Left lobe of liver (tissue), 2 donors: ENCODE data around the gene ABTB2. TPM values are rescaled to one million over a fixed set of nuclear protein-coding genes. Genes with fewer than 3 reads are reported as not detected.

Experiments used
- ATAC-seq: fragments of 200-7000 bp; cut with Tn5 transposase; one replicate; pipeline ENCODE4 v1.9.1; 2020; ENCODE audit warnings: mild to moderate bottlenecking, moderate library complexity
- DNase-seq: peaks from one replicate; pipeline ENCODE4 v3.0.0-alpha.2; 2020; ENCODE audit warnings: low spot score
- total RNA-seq: library from RNA; stranded (reverse); gene quantifications from one replicate; pipeline ENCODE4 v1.2.1, GENCODE V29; 2021
- donor health status: DM: no; HTN: no; CAD: no; lungs with moderate emphysema.
- donor health status: DM: no; HTN: yes; CAD: no.

ABTB2 gene
- total RNA-seq, 1 donor from 2014 or later: 11.4 TPM

DNA sequence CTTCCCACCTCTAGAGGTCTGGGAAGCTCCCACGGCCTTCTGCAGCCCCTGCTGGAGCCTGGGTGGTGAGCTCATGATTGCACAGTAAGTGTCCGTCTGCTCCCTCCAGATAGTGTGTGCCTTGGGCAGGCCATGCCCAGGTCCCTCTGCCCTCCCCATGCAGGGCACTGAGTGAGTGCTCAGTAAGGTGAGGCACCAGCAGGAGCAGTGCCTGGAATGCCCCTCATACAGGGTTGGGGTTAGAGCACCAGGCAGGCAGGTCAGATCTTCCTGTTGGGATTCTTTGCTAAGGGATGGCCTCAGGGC, 202.1 kb downstream of the ABTB2 start:
- no peak for ATAC-seq

DNA sequence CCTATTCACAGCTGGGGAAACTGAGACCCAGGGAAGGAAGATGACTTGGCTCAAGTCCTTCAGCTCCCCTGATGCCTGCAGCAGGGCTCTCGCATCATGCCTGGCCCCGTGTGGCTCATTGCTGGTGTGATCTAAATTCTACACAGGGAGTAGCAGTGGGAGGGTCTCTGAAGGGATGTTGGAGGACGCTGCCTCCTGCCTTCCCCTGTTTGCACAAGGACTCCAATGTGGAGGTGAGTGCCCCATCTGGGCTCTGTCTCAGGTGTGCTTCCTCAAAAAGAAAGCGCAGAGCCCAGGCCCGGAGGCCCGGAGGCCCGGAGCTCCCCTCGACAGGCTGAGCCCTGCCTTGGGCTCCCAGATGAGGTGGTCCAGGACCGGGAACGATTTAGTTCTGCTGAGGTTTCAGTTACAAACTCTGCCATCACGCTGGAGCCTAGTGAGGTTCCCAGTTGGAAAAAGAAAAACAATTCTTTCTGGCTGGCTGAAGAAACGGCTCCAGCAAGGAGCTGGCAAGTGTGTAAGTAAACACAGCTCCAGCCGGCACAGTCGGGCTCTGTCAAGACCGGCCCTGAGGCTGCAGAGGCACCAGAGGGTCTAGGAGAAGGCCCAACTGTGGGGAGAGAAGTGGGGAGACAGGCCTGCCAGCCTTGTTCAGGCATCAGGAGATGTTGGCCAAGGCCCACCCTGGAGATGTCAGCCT, 202.6 kb downstream of the ABTB2 start:
- no peak for DNase-seq
- ATAC-seq: no peak

More for the DNA sequence above, 202.1 kb downstream of the ABTB2 start:
- DNase-seq: no peak

DNA sequence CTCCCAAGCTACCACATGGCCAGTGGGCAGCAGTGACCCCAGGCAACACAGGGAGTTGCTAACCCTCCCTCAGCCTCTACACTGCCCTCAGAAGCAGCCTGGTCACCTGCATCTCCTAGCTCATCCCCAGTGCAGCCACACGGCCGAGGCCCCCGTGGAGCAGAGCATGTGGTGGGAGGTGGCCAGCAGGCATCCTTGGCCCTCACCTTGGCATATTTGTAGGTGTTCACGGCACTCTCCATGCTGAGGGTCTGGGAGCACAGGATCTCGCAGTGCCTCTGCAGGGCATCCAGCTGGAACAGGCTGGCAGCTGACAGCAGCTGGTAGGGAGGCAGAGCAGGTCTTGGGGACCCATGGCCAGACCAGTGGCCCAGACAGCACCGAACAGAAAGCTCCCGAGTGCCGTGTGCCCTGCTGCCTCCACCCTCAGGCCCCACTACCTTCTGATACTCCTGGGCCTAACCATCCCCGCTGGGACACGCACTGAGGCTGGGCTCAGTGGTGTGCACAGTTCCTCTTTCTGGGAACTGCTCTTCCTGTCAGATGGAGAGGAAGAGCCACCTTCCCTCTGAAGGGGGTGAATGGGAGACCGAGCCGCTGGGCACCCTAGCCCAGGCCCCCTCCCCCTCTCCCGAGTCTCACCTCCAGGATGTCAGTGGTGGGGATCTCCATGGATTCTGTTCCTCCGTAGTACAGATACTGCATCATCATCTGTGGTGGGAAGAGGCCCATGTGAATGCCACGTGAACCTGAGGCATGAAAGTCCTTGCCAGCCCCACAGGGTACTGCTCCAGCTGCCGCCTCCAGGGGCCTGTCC, 203.5 kb downstream of the ABTB2 start:
- ATAC-seq: no peak
- no peak for DNase-seq

DNA sequence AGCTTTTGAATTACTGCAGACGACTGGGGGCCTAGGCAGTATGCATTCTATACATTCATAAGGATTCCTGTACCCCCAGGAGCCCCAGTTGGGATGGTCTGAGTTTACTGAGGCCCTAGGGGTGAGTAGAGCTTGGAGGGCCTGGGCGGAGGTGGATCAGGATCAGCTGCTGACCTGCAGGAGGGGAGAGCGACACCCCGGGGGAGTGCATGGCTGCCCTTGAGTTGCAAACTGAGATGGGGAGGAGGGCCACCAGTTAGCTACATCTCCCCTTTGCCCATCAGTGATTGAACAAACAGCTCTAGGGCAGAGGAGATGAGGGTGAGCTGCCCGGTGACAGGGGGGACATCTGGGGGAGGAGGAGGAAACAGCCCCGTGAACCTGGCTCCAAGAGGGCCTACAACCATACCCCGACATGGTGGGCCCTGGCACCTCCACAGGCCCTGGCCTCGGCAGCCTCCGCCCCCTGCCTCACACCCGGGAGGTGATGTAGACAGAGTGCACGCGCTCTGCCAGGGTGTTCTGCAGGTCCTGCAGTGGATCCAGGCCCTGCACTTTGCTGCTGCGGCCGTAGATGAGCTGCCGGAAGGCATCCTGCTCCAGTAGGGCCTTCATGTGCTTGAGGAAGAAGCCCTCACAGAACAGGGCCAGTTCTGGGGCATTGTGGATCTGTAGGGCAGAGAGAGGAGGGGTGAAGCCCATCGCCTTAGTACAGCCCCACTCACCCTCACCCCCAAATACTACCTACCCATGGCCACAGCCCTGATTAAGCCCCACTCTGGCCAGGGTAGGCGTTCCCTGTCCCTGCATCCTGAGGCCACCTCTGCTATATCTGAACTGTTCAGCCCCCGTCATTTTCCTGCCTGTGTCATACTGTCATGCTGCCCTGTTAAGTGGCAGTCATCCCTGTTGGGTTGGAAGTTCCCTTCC, 205.6 kb downstream of the ABTB2 start:
- ATAC-seq (no peak), DNase-seq (no peak)

DNA sequence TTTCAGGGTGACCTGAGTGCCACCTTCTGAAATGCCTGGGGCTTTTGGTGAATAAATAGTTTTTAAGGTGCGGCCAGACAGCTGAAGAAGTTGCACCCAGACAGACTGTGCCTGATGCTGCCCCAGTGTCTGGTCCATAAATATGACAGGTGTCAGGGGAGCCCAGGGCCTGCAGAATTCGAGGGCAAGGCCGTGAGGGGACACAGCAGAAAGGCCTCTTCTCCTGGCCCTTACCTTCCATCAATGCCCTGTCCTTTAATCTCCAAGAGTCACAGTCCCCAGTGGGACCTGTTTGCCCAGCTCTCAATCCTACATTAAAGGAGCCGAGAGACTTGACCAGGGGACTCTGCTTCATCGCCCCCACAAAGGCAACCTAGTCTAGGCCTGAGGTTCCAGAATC, 206.6 kb downstream of the ABTB2 start:
- ATAC-seq (no peak), DNase-seq (no peak)

DNA sequence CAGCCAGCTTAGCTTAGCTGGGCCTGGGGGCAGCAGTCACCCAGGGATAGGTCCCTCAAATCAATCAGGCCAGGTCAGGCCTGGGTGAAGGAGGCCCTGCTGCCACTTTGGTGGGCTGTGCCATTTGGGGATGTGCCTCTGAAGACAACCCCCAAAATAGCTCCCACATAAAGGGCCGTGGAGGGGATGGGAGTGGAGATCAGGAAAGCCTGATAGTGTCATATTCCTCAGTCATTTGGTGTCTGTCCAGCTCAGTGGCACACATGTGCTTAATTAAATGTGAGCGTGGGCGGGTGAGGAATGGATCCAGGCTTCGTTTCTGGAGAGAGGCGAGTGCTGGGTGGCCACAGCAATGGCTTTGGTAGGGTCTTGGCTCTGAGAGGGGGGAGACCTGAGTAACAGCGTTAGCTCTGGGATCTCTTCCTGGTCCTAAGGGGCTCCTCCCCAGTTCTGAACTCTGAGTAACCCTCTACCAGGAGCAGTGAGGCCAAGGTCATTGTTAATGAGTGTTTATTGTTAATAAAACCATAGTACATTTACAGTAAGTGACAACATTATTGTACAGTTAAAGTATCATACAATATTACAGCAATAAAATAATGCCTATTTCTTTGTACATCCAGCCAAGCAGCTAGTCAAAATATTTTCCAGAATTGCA, 207.2 kb downstream of the ABTB2 start:
- DNase-seq: no peak
- no peak for ATAC-seq

DNA sequence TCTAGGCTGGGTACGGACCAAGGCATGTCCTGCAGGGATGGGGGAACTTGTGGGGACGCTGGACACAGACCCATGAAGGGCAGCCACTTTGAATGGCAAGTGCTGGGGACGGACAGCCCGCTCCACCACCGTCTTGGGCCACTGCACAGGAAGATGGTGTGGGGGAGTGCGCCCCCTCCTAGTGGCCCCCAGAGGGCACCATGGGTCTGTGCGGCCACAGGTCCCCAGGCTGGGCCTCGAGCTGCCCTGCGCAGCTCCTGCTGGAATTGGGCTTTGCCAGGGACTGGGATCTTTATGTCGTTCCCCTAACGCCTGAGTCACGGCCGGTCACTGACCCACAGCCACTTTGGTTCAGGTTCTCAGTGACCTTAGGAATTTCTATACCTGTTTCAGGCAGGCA, 208.0 kb downstream of the ABTB2 start:
- DNase-seq: peak; percentile 36
- ATAC-seq: peak; percentile 52

DNA sequence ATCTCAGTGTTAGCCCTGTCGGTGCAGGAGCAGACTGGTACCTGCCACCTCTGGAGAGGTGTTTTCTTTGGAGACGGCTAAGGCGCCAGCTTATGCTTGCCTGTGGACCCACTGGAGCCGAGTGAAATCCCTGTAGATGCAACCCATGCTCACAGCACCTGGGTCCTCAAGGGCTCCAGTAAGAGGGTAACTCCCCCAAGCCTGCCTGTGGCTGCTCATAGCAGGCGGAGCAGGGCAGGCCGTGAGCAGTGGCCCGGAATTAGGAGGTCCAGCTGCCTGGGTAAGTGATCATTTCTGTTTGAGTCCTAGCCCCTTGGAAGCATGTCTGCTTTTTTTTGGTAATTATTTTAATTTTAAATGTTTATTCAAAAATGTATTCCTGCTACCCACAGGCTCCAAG, 208.5 kb downstream of the ABTB2 start:
- ATAC-seq (no peak), DNase-seq (peak; percentile 34)

DNA sequence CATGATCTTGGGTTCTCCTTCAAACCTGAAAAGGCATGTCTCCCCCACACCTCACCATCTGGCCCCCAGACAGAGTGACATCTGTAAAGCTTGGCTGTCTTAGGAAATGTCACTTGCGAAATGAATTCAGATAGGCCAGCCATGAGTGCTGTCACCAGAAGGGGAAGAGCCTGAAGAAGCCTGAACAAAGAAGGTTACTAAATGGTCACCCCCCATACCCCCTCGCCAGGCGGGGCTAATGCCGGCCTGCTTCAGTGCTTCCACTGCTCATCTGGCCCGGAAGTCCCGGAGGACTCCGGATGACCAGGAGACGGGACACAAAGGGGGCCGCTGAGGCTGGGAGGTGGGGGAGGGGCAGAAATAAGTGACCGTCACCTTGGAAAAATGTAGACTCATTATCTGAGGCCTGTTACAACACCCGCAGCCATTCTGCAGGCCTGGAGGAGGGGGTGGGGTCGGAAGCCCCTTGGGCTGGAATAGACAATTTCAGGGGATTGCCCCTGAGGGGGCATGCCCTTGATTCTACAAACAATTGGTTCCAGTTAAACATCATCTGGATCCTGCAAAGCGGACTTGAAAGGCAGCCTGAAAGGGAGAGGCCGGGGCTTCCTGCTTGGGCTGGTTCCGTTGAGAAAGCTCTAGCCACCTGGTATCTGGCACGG, 209.2 kb downstream of the ABTB2 start:
- DNase-seq (peak; percentile 40), ATAC-seq (no peak)

DNA sequence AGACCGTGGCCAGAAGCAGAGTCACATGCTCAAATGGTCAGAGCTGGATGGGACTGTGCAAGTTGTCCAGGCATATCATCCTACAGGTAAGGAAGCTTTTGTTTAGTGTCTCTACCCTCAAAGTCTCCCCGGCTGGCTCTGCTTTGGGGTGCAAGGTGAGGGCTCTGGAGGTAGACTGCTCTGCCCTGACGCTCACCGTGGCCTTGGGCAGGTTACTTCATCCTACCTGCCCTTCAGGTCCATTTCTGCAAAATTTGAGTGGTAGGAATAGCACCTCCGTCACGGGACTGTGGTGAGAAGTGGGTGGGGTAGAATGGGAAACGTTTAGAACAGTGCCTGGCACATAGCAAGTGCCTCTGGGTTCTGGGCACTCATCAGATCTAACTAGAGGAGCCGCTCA, 210.2 kb downstream of the ABTB2 start:
- no peak for ATAC-seq
- no peak for DNase-seq

DNA sequence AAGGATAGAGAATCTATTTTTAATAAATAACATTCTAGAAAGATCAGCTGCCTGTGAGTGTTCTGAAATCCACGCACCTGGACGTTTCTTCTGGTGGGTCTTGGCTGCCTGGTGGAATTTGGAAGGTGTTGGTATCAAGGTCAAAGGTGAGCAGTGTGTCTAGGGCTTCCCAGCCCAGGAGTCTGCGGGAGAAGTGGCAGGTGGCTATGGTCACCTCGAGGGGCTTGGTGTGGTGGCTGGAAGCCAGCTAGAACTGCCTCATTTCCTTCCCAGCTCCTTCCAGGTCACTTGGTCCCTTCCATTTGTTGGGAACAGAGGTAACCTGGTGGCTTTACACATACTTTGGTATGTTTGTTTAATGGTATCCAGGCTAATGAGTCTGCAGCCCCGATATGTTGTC, 210.9 kb downstream of the ABTB2 start:
- no peak for DNase-seq
- no peak for ATAC-seq

DNA sequence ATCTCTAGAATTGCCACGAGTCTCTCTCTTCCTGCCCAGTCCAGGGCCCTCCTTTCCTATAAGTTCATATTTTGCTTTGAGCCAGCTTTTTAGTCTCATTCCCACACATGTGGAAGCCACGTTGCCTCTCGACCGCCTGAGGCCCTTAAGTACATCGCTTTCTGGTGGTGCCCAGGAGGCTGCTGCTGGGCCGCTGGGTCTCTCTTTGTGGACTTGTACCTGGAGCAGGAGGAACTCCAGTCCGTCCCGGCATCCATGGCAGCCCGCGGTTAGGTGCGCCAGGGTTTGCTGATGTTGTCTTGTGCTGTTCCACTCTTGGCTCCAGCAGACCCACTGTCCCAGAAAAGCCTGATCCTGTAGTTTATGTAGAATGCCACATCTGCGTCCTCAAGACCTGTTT, 211.4 kb downstream of the ABTB2 start:
- ATAC-seq: no peak
- DNase-seq: no peak

DNA sequence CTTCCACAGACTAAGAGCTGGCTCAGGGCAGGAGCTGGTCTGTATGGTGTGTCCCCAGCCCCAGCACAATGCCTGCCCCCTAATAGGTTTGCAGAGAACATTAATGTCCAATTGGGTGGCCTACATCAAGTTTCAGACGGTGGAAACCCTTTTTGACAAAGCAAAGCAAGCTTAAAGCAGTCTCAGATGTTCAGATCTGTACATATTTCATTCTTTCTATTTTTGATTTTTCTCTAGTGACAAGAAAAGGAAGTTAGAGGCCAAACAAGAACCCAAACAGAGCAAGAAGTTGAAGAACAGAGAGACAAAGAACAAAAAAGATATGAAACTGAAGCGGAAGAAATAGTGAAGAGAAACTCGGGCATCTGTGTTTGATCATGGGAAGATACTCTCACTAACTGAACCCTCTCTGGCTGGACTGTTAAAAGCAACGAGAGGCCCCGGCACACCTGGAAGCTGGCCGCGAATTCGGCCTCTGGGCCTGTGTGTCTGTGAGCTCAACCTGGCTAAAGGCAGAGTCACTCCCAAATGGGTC, 211.9 kb downstream of the ABTB2 start:
- no peak for ATAC-seq
- no peak for DNase-seq

DNA sequence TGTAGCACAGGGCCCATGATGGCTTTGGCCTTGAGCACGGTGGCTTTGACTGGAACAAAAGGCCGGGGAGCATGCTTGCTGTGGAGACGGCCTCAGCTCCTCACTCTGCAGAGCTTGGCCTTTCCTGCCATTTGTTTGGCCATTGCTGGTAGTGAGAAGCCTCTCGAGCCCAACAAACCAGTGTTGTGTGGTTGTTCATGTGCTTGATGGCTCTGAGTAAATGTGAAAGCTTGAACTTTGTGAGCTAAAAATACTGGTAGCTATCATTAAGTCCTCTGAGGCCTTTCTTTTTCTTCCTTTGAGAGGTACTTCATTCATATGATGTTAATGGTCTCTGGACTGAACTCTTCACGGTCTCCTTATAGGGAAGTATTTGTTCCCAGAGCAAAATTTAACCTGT, 212.7 kb downstream of the ABTB2 start:
- DNase-seq (no peak), ATAC-seq (no peak)

DNA sequence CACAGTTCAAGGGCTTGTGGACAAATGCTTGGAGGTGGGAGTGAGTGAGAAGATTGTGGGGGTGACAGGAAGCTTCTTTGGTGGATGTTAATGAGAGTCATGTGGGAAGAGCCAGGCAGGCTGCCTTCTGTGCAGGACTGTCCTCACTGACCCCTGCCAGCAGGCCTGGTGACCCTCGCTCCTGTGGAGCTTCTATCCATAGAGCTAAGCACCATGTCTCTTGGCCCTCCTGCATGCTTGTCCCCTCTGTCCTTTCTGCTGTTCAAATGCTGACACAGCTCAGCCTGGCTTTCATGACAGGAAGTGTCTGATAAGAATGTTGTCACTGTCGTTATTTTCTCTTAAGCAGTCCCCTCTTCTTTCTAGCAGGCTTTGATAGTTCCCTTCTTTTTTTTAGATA, 214.8 kb downstream of the ABTB2 start:
- no peak for DNase-seq
- no peak for ATAC-seq

DNA sequence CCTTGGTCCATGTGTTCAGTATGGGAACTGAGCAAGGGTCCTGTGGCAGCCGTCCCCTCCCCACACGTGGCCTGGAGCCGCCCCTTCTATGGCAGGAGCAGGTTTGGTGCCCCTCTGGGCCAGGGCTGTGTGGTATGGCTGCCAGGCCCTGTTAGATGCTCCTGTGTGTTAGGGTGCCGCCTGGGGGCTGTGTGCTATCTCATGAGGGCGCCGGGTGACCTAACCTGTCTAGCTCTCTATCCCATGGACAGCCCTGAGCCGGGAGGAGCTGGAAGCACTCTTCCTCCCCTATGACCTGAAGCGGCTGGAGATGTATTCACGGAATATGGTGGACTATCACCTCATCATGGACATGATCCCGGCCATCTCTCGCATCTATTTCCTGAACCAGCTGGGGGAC, 217.7 kb downstream of the ABTB2 start:
- ATAC-seq (no peak), DNase-seq (no peak)

DNA sequence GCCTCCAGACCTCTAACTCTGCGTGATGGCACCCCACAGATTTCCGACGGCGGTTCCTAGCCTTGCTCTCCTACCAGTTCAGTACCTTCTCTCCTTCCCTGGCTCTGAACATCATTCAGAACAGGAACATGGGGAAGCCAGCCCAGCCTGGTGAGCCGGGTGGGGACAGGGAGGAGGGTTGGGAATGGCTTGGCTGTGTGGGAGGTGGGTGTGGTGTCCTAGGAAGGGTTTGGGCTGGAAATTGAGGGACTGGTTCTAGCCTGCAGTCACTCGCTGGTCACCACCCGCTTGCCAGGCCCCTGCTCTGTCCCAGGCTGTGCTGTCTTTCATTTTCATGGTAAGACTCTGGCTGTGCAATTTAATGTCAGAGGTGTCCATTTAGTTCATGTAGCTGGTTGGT, 218.5 kb downstream of the ABTB2 start:
- ATAC-seq: no peak
- DNase-seq: no peak

DNA sequence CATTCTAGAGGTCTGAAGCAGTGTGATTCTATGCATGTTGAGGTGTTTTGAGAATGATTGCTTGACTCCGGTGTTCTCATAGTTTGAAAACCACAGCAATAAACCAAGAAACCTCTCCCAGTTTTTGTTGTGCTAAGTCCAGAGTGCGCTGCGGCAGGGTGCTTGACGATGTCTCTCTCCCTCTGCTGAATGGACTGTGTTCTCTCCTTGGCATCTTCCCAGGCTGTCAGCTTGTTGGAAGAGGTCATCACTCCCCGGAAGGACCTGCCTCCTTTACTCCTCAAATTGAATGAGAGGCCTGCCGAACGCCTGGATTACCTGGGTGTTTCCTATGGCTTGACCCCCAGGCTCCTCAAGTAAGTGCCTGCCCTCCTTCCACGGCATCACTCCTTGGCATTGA, 221.4 kb downstream of the ABTB2 start:
- ATAC-seq (peak; percentile 24), DNase-seq (no peak)

DNA sequence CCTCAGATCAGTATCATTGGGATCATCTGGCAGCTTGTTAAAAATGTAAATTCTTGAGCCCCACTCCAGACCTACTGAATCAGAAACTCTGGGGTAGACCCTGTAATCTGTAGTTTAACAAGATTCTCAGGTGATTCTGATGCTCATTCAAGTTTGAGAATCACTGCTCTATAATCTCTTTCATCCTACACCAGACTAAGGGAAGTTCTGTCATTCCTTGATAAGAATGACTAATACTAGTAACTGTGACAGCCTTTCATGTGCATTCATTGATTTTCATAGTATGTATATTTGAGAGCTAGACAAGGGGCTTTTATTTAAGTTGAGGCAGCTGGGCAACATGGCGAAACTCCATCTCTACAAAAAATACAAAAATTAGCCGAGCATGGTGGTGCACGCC, 222.4 kb downstream of the ABTB2 start:
- DNase-seq: no peak
- no peak for ATAC-seq

DNA sequence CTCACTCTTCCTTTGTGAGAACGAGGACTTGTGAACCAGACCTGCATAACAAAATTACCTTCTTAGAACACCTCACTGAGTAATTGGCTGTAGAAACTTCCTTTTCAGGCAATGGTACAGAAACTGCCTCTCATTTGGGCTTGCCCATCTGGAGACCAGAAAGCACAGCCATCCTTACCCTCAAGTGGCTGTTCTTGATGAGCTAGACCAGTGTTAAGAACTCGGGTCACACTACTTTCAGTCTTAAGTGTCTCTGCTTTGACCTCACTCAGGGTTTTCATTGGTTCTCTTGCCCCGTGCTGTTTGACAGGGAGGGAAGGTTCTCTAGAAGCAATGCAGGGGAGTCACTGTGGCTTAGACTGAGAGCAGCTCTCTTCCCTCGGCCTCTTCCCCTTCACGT, 223.0 kb downstream of the ABTB2 start:
- ATAC-seq (no peak), DNase-seq (no peak)
